A673 (cell line): Measurements from ENCODE around the gene AMH.

Experiments
- CTCF ChIP-seq: fragments of 300-800, 200-600 bp; sonication (generic); conservative IDR thresholded peaks from 2 replicates; pipeline ENCODE4 v1.5.1; 2017; ENCODE audit warnings: low read depth, mild to moderate bottlenecking, antibody characterized with exemption, low read length, moderate library complexity, mixed read lengths
- EZH2 ChIP-seq: fragments of 200-600 bp; sonication (generic); IDR thresholded peaks from 2 replicates; pipeline ENCODE4 v1.6.1; 2017; ENCODE audit warnings: borderline replicate concordance, low read depth, mild to moderate bottlenecking, mixed read lengths, antibody characterized with exemption, low read length; ENCODE audit not compliant: poor library complexity, severe bottlenecking

GRCh38 chr19:2236064-2236313 lies 13.1 kb upstream of the AMH start:
- TF ChIP-seq CTCF (no peak), EZH2 (no peak)
